Mesendoderm (in vitro differentiated cells): ENCODE measurements around the gene AS3MT.
"Not testable (repeated sequence)": the region's sequence is repeated elsewhere in the genome, so short reads cannot be mapped to it uniquely, and the experiment has no call there.

Experiments
- DNase-seq: peaks from one replicate; pipeline ENCODE4 v3.0.0; 2013
- H2AK5ac ChIP-seq: 2 replicates; pipeline ENCODE4 v1.6.1; 2013; ENCODE audit warnings: low read length, inconsistent platforms
- H2BK120ac ChIP-seq: 2 replicates; pipeline ENCODE4 v1.6.1; 2013; ENCODE audit warnings: low read depth, mild to moderate bottlenecking, low read length, moderate library complexity, mixed read lengths
- H2BK15ac ChIP-seq: replicated peaks from 2 replicates; pipeline ENCODE4 v1.6.1; 2013; ENCODE audit warnings: low read depth, mild to moderate bottlenecking, moderate library complexity
- H2BK5ac ChIP-seq: 2 replicates; pipeline ENCODE4 v1.6.1; 2013; ENCODE audit warnings: low read length, inconsistent platforms
- H3K18ac ChIP-seq: 2 replicates; pipeline ENCODE4 v1.6.1; 2013; ENCODE audit warnings: mild to moderate bottlenecking, low read length, mixed read lengths
- H3K23ac ChIP-seq: one replicate; pipeline ENCODE4 v1.6.1; 2013; ENCODE audit warnings: low read length
- H3K27ac ChIP-seq: 2 replicates; pipeline ENCODE4 v1.5.1; 2013; ENCODE audit warnings: low read depth, mild to moderate bottlenecking, inconsistent platforms, low read length, moderate library complexity
- H3K27me3 ChIP-seq: 2 replicates; pipeline ENCODE4 v1.6.1; 2013; ENCODE audit warnings: low read length, control low read depth, mild to moderate bottlenecking, inconsistent platforms; ENCODE audit not compliant: insufficient read depth, poor library complexity
- H3K36me3 ChIP-seq: 2 replicates; pipeline ENCODE4 v1.6.1; 2013; ENCODE audit warnings: low read length, inconsistent platforms; ENCODE audit not compliant: control insufficient read depth, insufficient read depth
- H3K4ac ChIP-seq: one replicate; pipeline ENCODE4 v1.6.1; 2013; ENCODE audit warnings: low read depth, mild to moderate bottlenecking, low read length, moderate library complexity
- H3K4me1 ChIP-seq: 2 replicates; pipeline ENCODE4 v1.6.1; 2013; ENCODE audit warnings: low read depth, low read length, inconsistent platforms; ENCODE audit not compliant: control insufficient read depth
- H3K4me2 ChIP-seq: 2 replicates; pipeline ENCODE4 v1.6.1; 2013; ENCODE audit warnings: low read length
- H3K4me3 ChIP-seq: 2 replicates; pipeline ENCODE4 v1.5.1; 2013; ENCODE audit warnings: mild to moderate bottlenecking, low read length
- H3K56ac ChIP-seq: one replicate; pipeline ENCODE4 v1.6.1; 2013; ENCODE audit warnings: low read length
- H3K79me1 ChIP-seq: 2 replicates; pipeline ENCODE4 v1.6.1; 2013; ENCODE audit warnings: low read length, inconsistent platforms
- H3K79me2 ChIP-seq: 2 replicates; pipeline ENCODE4 v1.6.1; 2013; ENCODE audit warnings: mild to moderate bottlenecking, low read length; ENCODE audit not compliant: control insufficient read depth, insufficient read depth
- H3K9ac ChIP-seq: 2 replicates; pipeline ENCODE4 v1.6.1; 2013; ENCODE audit warnings: low read length, inconsistent platforms
- H4K5ac ChIP-seq: one replicate; pipeline ENCODE4 v1.6.1; 2013; ENCODE audit warnings: low read length
- H4K8ac ChIP-seq: one replicate; pipeline ENCODE4 v1.6.1; 2013; ENCODE audit warnings: low read depth, mild to moderate bottlenecking, control low read depth, low read length, moderate library complexity
- WGBS: extraction: QIAGEN DNeasy Blood & Tissue Kit; methylation state at CpG from one replicate; pipeline ENCODE4 v1.1.7; 2013; ENCODE audit warnings: low lambda C conversion rate, missing lambda C conversion rate; ENCODE audit not compliant: insufficient coverage; ENCODE audit errors: extremely low coverage; 5-methylcytosine and 5-hydroxymethylcytosine counted together

Gene AS3MT

GRCh38 chr10:102837230-102837721, 32.0 kb upstream of the AS3MT start, which contains the start of gene CYP17A1:
CYP17A1 (minus strand) TSS chr10:102837413; CDS start chr10:102837361, 52 bp downstream.
- H3K27ac ChIP-seq: no peak within 1 kb of the TSS
- no peaks in the 10 kb centered on the region for H3K4me1 ChIP-seq
- H3K23ac ChIP-seq: no peak within 1 kb of the TSS
- H4K5ac ChIP-seq: no peak within 1 kb of the TSS
- H2BK5ac ChIP-seq: no peak within 1 kb of the TSS
- H3K36me3 ChIP-seq: no peaks in the 10 kb centered on the region
- H3K79me1 ChIP-seq: no peaks in the 10 kb centered on the region
- no peaks in the 10 kb centered on the region for H3K27me3 ChIP-seq
- WGBS: no CpG with 5 or more reads among the region's 5 CpGs
- no peak within 1 kb of the TSS for H3K56ac ChIP-seq
- H3K79me2 ChIP-seq: no peaks in the 10 kb centered on the region
- no peak within 1 kb of the TSS for H3K4ac ChIP-seq
- no peak within 1 kb of the TSS for H3K9ac ChIP-seq
- H2BK15ac ChIP-seq: no peak within 1 kb of the TSS
- DNase-seq: no peak
- no peak within 1 kb of the TSS for H3K4me2 ChIP-seq
- no peak within 1 kb of the TSS for H2BK120ac ChIP-seq
- no peak within 1 kb of the TSS for H2AK5ac ChIP-seq
- no peak within 1 kb of the TSS for H4K8ac ChIP-seq
- no peak within 1 kb of the TSS for H3K4me3 ChIP-seq
- no peak within 1 kb of the TSS for H3K18ac ChIP-seq

- H3K9ac ChIP-seq, DNase-seq, H3K23ac ChIP-seq, H2BK120ac ChIP-seq, H4K5ac ChIP-seq, H3K79me2 ChIP-seq, H3K27me3 ChIP-seq, H3K4me1 ChIP-seq, H3K4ac ChIP-seq, H3K36me3 ChIP-seq, H2BK5ac ChIP-seq, H3K4me2 ChIP-seq, H2BK15ac ChIP-seq, H4K8ac ChIP-seq, H3K27ac ChIP-seq, H3K56ac ChIP-seq, H2AK5ac ChIP-seq, H3K4me3 ChIP-seq, H3K18ac ChIP-seq, H3K79me1 ChIP-seq: not testable (repeated sequence)
- WGBS: no CpG with 5 or more reads among the region's 9 CpGs
Observed at GRCh38 chr10:102838276-102838927, 30.9 kb upstream of the AS3MT start.

DNA sequence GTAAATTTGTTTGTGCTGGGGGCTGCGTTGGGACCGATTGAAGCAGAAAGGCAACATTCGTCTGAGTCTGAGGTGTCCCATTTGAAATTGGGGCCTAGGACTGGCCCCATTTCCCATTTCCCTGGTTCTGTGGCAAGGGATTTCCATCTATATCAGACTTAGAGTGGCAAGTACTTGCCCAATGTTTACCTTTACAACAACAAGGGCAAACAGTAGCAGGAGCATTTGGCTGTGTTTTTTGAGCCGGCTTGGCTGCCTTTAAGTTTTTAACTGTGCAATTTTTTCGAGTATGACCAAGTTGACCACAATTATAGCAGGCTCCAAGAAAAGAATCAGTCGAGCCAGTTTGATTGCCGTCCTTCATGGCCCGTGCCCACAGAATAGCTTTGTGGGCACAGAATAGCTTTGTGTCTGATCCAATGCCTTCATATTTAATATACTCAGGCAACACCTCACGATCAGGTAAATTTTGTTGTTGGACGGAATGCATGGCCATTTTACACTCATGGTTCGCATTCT, 27.4 kb upstream of the AS3MT start:
- Histone ChIP-seq H2BK15ac (no peak overlapping the region), H4K8ac (no peak overlapping the region), H2BK120ac (no peak overlapping the region), H3K27me3 (no peaks in the 10 kb centered on the region), H3K79me1 (no peaks in the 10 kb centered on the region), H3K4me2 (no peak overlapping the region), H3K4me3 (no peak overlapping the region), H3K18ac (no peak overlapping the region), H2AK5ac (no peak overlapping the region), H3K56ac (no peak overlapping the region), H3K79me2 (no peaks in the 10 kb centered on the region), H2BK5ac (no peak overlapping the region), H3K36me3 (no peaks in the 10 kb centered on the region), H3K27ac (no peak overlapping the region), H4K5ac (no peak overlapping the region), H3K23ac (no peak overlapping the region), H3K9ac (no peak overlapping the region), H3K4ac (no peak overlapping the region), H3K4me1 (no peaks in the 10 kb centered on the region)
- DNase-seq: no peak
- no CpG with 5 or more reads among the region's 11 CpGs for WGBS

- not testable (repeated sequence) for H2AK5ac ChIP-seq, H3K9ac ChIP-seq, H3K4me1 ChIP-seq, H2BK5ac ChIP-seq, H3K23ac ChIP-seq, H3K27ac ChIP-seq, H3K18ac ChIP-seq, H3K79me1 ChIP-seq, H3K36me3 ChIP-seq, H2BK15ac ChIP-seq, H3K4ac ChIP-seq, H3K4me3 ChIP-seq, H4K5ac ChIP-seq, H3K27me3 ChIP-seq, H3K56ac ChIP-seq, H4K8ac ChIP-seq, H2BK120ac ChIP-seq, H3K79me2 ChIP-seq, H3K4me2 ChIP-seq
- no CpG with 5 or more reads among the region's 8 CpGs for WGBS
- peak; percentile 22 for DNase-seq
Observed at GRCh38 chr10:102843139-102843538, 26.1 kb upstream of the AS3MT start.

- WGBS: no CpG with 5 or more reads among the region's 6 CpGs
- not testable (repeated sequence) for DNase-seq
Observed at GRCh38 chr10:102844190-102844776, 25.0 kb upstream of the AS3MT start.

More at GRCh38 chr10:102844190-102844776, 25.0 kb upstream of the AS3MT start:
- not testable (repeated sequence) for H4K8ac ChIP-seq, H3K18ac ChIP-seq, H3K79me2 ChIP-seq, H3K36me3 ChIP-seq, H3K4me1 ChIP-seq, H3K4me3 ChIP-seq, H3K4me2 ChIP-seq, H2BK15ac ChIP-seq, H2BK120ac ChIP-seq, H2BK5ac ChIP-seq, H3K9ac ChIP-seq, H3K56ac ChIP-seq, H2AK5ac ChIP-seq, H3K79me1 ChIP-seq, H3K23ac ChIP-seq, H3K27me3 ChIP-seq, H3K4ac ChIP-seq, H4K5ac ChIP-seq, H3K27ac ChIP-seq
